IPS DF 4.7 (cell line): ENCODE results near the gene EFCC1.

Experiments used
- DNase-seq: peaks from one replicate; pipeline ENCODE4 v3.0.0-alpha.2; 2013; ENCODE audit warnings: low spot score; ENCODE audit errors: extremely low read depth

EFCC1 gene

GRCh38 chr3:128994581-128995546, 6.2 kb upstream of the EFCC1 start:
- DNase-seq: no peak

- no peak for DNase-seq
Observed at GRCh38 chr3:128995737-128996136, 5.4 kb upstream of the EFCC1 start.

GRCh38 chr3:128996200-128996599, 4.9 kb upstream of the EFCC1 start:
- DNase-seq: no peak

GRCh38 chr3:128996726-128997125, 4.4 kb upstream of the EFCC1 start:
- DNase-seq: no peak

GRCh38 chr3:128997486-128998133, 3.5 kb upstream of the EFCC1 start:
- DNase-seq: no peak

- no peak for DNase-seq
Observed at GRCh38 chr3:128998561-128998960, 2.5 kb upstream of the EFCC1 start.

GRCh38 chr3:128999102-128999501, 2.0 kb upstream of the EFCC1 start:
- no peak for DNase-seq

- no peak for DNase-seq
Observed at GRCh38 chr3:129000742-129001100, 383 bp upstream of the EFCC1 start.

GRCh38 chr3:129001806-129002572, 885 bp downstream of the EFCC1 start:
- DNase-seq: no peak

- DNase-seq: no peak
Observed at GRCh38 chr3:129002573-129003569, 1.8 kb downstream of the EFCC1 start.

- no peak for DNase-seq
Observed at GRCh38 chr3:129003578-129004112, 2.5 kb downstream of the EFCC1 start.

- no peak for DNase-seq
Observed at GRCh38 chr3:129004639-129005295, 3.7 kb downstream of the EFCC1 start.

- DNase-seq: no peak
Observed at GRCh38 chr3:129005526-129006303, 4.6 kb downstream of the EFCC1 start.

GRCh38 chr3:129006864-129007263, 5.8 kb downstream of the EFCC1 start:
- no peak for DNase-seq

- DNase-seq: no peak
Observed at GRCh38 chr3:129007792-129008191, 6.7 kb downstream of the EFCC1 start.

GRCh38 chr3:129009266-129009665, 8.2 kb downstream of the EFCC1 start:
- DNase-seq: no peak

- no peak for DNase-seq
Observed at GRCh38 chr3:129010310-129010956, 9.3 kb downstream of the EFCC1 start.

GRCh38 chr3:129013491-129013891, 12.4 kb downstream of the EFCC1 start:
- DNase-seq: no peak

- DNase-seq: no peak
Observed at GRCh38 chr3:129014148-129014547, 13.0 kb downstream of the EFCC1 start.
